Stimulated activated naive CD8-positive, alpha-beta T cell treated with anti-CD3 and anti-CD28 coated beads, Interleukin-15, Interleukin-2, amounts not matched to agents 100 ng/mL and 50 ng/mL, for 24 hours (primary cell): Measurements from ENCODE around the gene SETD6.
A peak's percentile ranks its signal among the peaks of the same experiment; 100 is the strongest.
"Not testable (repeated sequence)": the region's sequence is repeated elsewhere in the genome, so short reads cannot be mapped to it uniquely, and the experiment has no call there.

Source experiments
- H3K27ac Mint-ChIP-seq: one replicate; pipeline ENCODE4 v1.8.0; 2021; ENCODE audit warnings: mild to moderate bottlenecking, mixed read lengths
- H3K27me3 Mint-ChIP-seq: one replicate; pipeline ENCODE4 v1.8.0; 2021; ENCODE audit warnings: mixed read lengths
- H3K36me3 Mint-ChIP-seq: one replicate; pipeline ENCODE4 v1.8.0; 2021; ENCODE audit warnings: low read depth, mixed read lengths
- H3K4me1 Mint-ChIP-seq: one replicate; pipeline ENCODE4 v1.8.0; 2021; ENCODE audit warnings: low read depth, mixed read lengths
- H3K4me3 Mint-ChIP-seq: one replicate; pipeline ENCODE4 v1.8.0; 2021; ENCODE audit warnings: mild to moderate bottlenecking, mixed read lengths
- H3K9me3 Mint-ChIP-seq: one replicate; pipeline ENCODE4 v1.8.0; 2021; ENCODE audit warnings: mixed read lengths

Gene SETD6

GRCh38 chr16:58536278-58536677 lies 21.0 kb downstream of the SETD6 start:
- H3K27ac Mint-ChIP-seq, result no peak overlapping the region
- H3K27me3 Mint-ChIP-seq, result no peaks in the 10 kb centered on the region
- H3K36me3 Mint-ChIP-seq, result peaks cover 88% of the 10 kb centered on the region
- H3K4me3 Mint-ChIP-seq, result no peak overlapping the region
- H3K4me1 Mint-ChIP-seq, result no peaks in the 10 kb centered on the region
- H3K9me3 Mint-ChIP-seq, result no peaks in the 10 kb centered on the region

GRCh38 chr16:58537124-58537906 lies 22.0 kb downstream of the SETD6 start:
- peaks cover 85% of the 10 kb centered on the region for H3K36me3 Mint-ChIP-seq
- no peaks in the 10 kb centered on the region for H3K4me1 Mint-ChIP-seq
- no peak overlapping the region for H3K4me3 Mint-ChIP-seq
- H3K27me3 Mint-ChIP-seq, result no peaks in the 10 kb centered on the region
- H3K27ac Mint-ChIP-seq, result no peak overlapping the region
- H3K9me3 Mint-ChIP-seq, result no peaks in the 10 kb centered on the region

- peaks cover 88% of the 10 kb centered on the region for H3K36me3 Mint-ChIP-seq
- H3K4me3 Mint-ChIP-seq, result no peak overlapping the region
- no peaks in the 10 kb centered on the region for H3K4me1 Mint-ChIP-seq
- H3K27ac Mint-ChIP-seq, result no peak overlapping the region
- no peaks in the 10 kb centered on the region for H3K27me3 Mint-ChIP-seq
- H3K9me3 Mint-ChIP-seq, result no peaks in the 10 kb centered on the region
Measured at GRCh38 chr16:58541711-58542110, 26.4 kb downstream of the SETD6 start.

- Mint-ChIP-seq H3K4me3 (no peak overlapping the region), H3K4me1 (no peaks in the 10 kb centered on the region), H3K27me3 (no peaks in the 10 kb centered on the region), H3K36me3 (peaks cover 88% of the 10 kb centered on the region), H3K9me3 (no peaks in the 10 kb centered on the region), H3K27ac (no peak overlapping the region)
Measured at GRCh38 chr16:58542291-58542690, 27.0 kb downstream of the SETD6 start.

GRCh38 chr16:58543685-58544084 lies 28.4 kb downstream of the SETD6 start:
- H3K4me3 Mint-ChIP-seq, result no peak overlapping the region
- H3K27me3 Mint-ChIP-seq, result no peaks in the 10 kb centered on the region
- H3K27ac Mint-ChIP-seq, result no peak overlapping the region
- H3K36me3 Mint-ChIP-seq, result peaks cover 77% of the 10 kb centered on the region
- no peaks in the 10 kb centered on the region for H3K9me3 Mint-ChIP-seq
- H3K4me1 Mint-ChIP-seq, result no peaks in the 10 kb centered on the region

GRCh38 chr16:58548378-58548777 lies 33.1 kb downstream of the SETD6 start:
- Mint-ChIP-seq H3K36me3 (peaks cover 80% of the 10 kb centered on the region), H3K27ac (no peak overlapping the region), H3K4me3 (no peak overlapping the region), H3K4me1 (no peaks in the 10 kb centered on the region), H3K9me3 (no peaks in the 10 kb centered on the region), H3K27me3 (no peaks in the 10 kb centered on the region)

GRCh38 chr16:58551496-58551895 lies 36.2 kb downstream of the SETD6 start:
- H3K4me3 Mint-ChIP-seq, result no peak overlapping the region
- peaks cover 78% of the 10 kb centered on the region for H3K36me3 Mint-ChIP-seq
- H3K27ac Mint-ChIP-seq, result no peak overlapping the region
- no peaks in the 10 kb centered on the region for H3K27me3 Mint-ChIP-seq
- H3K4me1 Mint-ChIP-seq, result no peaks in the 10 kb centered on the region
- H3K9me3 Mint-ChIP-seq, result no peaks in the 10 kb centered on the region

- H3K27me3 Mint-ChIP-seq, result no peaks in the 10 kb centered on the region
- peak overlapping the region; percentile 24 for H3K27ac Mint-ChIP-seq
- no peaks in the 10 kb centered on the region for H3K4me1 Mint-ChIP-seq
- no peak overlapping the region for H3K4me3 Mint-ChIP-seq
- peaks cover 78% of the 10 kb centered on the region for H3K36me3 Mint-ChIP-seq
- no peaks in the 10 kb centered on the region for H3K9me3 Mint-ChIP-seq
Measured at GRCh38 chr16:58556678-58557077, 41.4 kb downstream of the SETD6 start.

- H3K4me1 Mint-ChIP-seq, result no peaks in the 10 kb centered on the region
- H3K9me3 Mint-ChIP-seq, result no peaks in the 10 kb centered on the region
- no peak overlapping the region for H3K4me3 Mint-ChIP-seq
- no peaks in the 10 kb centered on the region for H3K27me3 Mint-ChIP-seq
- peaks cover 69% of the 10 kb centered on the region for H3K36me3 Mint-ChIP-seq
- no peak overlapping the region for H3K27ac Mint-ChIP-seq
Measured at GRCh38 chr16:58563235-58563634, 47.9 kb downstream of the SETD6 start.

GRCh38 chr16:58563775-58564174 lies 48.5 kb downstream of the SETD6 start:
- peaks cover 67% of the 10 kb centered on the region for H3K36me3 Mint-ChIP-seq
- no peak overlapping the region for H3K4me3 Mint-ChIP-seq
- H3K27me3 Mint-ChIP-seq, result no peaks in the 10 kb centered on the region
- no peaks in the 10 kb centered on the region for H3K9me3 Mint-ChIP-seq
- no peak overlapping the region for H3K27ac Mint-ChIP-seq
- H3K4me1 Mint-ChIP-seq, result peaks cover 3% of the 10 kb centered on the region

- H3K4me1 Mint-ChIP-seq, H3K27ac Mint-ChIP-seq, H3K4me3 Mint-ChIP-seq, H3K27me3 Mint-ChIP-seq, H3K9me3 Mint-ChIP-seq: not testable (repeated sequence)
- peaks cover 72% of the 10 kb centered on the region for H3K36me3 Mint-ChIP-seq
Measured at GRCh38 chr16:58565697-58566096, 50.4 kb downstream of the SETD6 start.
